H1 (cell line): ENCODE data around the gene LTO1.

ENCODE experiments used
- BACH1 ChIP-seq: IDR thresholded peaks from 2 replicates; pipeline ENCODE4 v1.6.1; 2012; ENCODE audit warnings: low read length, improper control_type of control experiment
- EP300 ChIP-seq, 2 experiments: IDR thresholded peaks; 1 replicate in 1 of 2; 2 replicates in 1 of 2; pipeline ENCODE4 v1.6.1; 2011 to 2012; ENCODE audit warnings: low read depth in 2 of 2, low read length in 2 of 2, mild to moderate bottlenecking in 2 of 2, borderline replicate concordance in 1 of 2, inconsistent platforms in 1 of 2, moderate library complexity in 1 of 2
- JUN ChIP-seq: IDR thresholded peaks from 2 replicates; pipeline ENCODE4 v1.6.1; 2011; ENCODE audit warnings: low read depth, mild to moderate bottlenecking, improper control_type of control experiment, low read length
- POLR2A ChIP-seq, 2 experiments: IDR thresholded peaks; 1 replicate in 1 of 2; 2 replicates in 1 of 2; pipeline ENCODE4 v1.6.1; 2011; ENCODE audit warnings: low read depth in 2 of 2, low read length in 2 of 2, mild to moderate bottlenecking in 2 of 2; ENCODE audit errors: control extremely low read depth in 1 of 2
- POLR2AphosphoS5 ChIP-seq: IDR thresholded peaks from 2 replicates; pipeline ENCODE4 v1.6.1; 2011; ENCODE audit warnings: low read depth, low read length
- SP1 ChIP-seq: IDR thresholded peaks from 2 replicates; pipeline ENCODE4 v1.6.1; 2011; ENCODE audit warnings: low read depth, low read length
- TEAD4 ChIP-seq: IDR thresholded peaks from 2 replicates; pipeline ENCODE4 v1.6.1; 2012; ENCODE audit warnings: low read depth, low read length, inconsistent platforms, mixed read lengths
- TF ChIP-seq, protein P1 (sequence below), 3 experiments: IDR thresholded peaks; 1 replicate in 2 of 3; 2 replicates in 1 of 3; pipeline versions ENCODE4 v1.5.1 to v1.6.1; 2011; ENCODE audit warnings: low read length in 3 of 3, mild to moderate bottlenecking in 3 of 3, inconsistent platforms in 2 of 3, low read depth in 1 of 3, moderate library complexity in 1 of 3; ENCODE audit not compliant: insufficient read depth in 1 of 3; ENCODE audit errors: control extremely low read depth in 1 of 3

- TF ChIP-seq SP1 (no peak), BACH1 (no peak), TEAD4 (no peak), JUN (no peak), POLR2A (IDR thresholded peaks at IDR 0.05; ENCODE audit: control extremely low read depth in 1 of 2, low read depth in 2 of 2, low read length in 2 of 2) (no peak), POLR2AphosphoS5 (no peak), EP300 (IDR thresholded peaks at IDR 0.05; ENCODE audit: borderline replicate concordance in 1 of 2, low read depth in 2 of 2, low read length in 2 of 2) (no peak)
- TF ChIP-seq, protein P1, sequence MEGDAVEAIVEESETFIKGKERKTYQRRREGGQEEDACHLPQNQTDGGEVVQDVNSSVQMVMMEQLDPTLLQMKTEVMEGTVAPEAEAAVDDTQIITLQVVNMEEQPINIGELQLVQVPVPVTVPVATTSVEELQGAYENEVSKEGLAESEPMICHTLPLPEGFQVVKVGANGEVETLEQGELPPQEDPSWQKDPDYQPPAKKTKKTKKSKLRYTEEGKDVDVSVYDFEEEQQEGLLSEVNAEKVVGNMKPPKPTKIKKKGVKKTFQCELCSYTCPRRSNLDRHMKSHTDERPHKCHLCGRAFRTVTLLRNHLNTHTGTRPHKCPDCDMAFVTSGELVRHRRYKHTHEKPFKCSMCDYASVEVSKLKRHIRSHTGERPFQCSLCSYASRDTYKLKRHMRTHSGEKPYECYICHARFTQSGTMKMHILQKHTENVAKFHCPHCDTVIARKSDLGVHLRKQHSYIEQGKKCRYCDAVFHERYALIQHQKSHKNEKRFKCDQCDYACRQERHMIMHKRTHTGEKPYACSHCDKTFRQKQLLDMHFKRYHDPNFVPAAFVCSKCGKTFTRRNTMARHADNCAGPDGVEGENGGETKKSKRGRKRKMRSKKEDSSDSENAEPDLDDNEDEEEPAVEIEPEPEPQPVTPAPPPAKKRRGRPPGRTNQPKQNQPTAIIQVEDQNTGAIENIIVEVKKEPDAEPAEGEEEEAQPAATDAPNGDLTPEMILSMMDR (IDR thresholded peaks at IDR 0.05; ENCODE audit: control extremely low read depth in 1 of 3, insufficient read depth in 1 of 3, low read depth in 1 of 3, low read length in 3 of 3) = no peak
These were observed 22.7 kb upstream of the LTO1 start for GRCh38 chr11:69697861-69698260.
